Tibial artery (tissue), 4 donors: ENCODE results near the gene CPN2.

ENCODE experiments used
- DNase-seq, 2 donors: peaks; one replicate each; pipeline ENCODE4 v3.0.0-alpha.2; 2019
- H3K27ac ChIP-seq, 2 donors: fragments of 200-600 bp; sonication (generic) in 1 of 2; 1 replicate in 1 of 2; 2 replicates in 1 of 2; pipeline ENCODE4 v1.5.1; 2018 to 2019; ENCODE audit warnings: mild to moderate bottlenecking in 1 of 2
- H3K27me3 ChIP-seq, 2 donors: fragments of 200-600 bp; sonication (generic) in 1 of 2; one replicate each; pipeline versions ENCODE4 v1.5.1 to v1.6.0; 2016 to 2019
- H3K36me3 ChIP-seq, 3 donors: fragments of 200-600 bp; sonication (generic) in 2 of 3; one replicate each; pipeline ENCODE4 v1.5.1; 2016 to 2019; ENCODE audit warnings: mild to moderate bottlenecking in 2 of 3
- H3K4me1 ChIP-seq, 4 donors: fragments of 200-600 bp; sonication (generic) in 2 of 4; 1 replicate in 3 of 4; 2 replicates in 1 of 4; pipeline ENCODE4 v1.5.1; 2016 to 2019
- H3K4me3 ChIP-seq, 2 donors: fragments of 200-600 bp; sonication (generic) in 1 of 2; 1 replicate in 1 of 2; 2 replicates in 1 of 2; pipeline ENCODE4 v1.5.1; 2018 to 2019; ENCODE audit warnings: mild to moderate bottlenecking in 2 of 2
- H3K9me3 ChIP-seq, 3 donors: fragments of 200-600 bp; sonication (generic) in 1 of 3; one replicate each; pipeline ENCODE4 v1.5.1; 2016 to 2019
- CTCF ChIP-seq, 2 experiments: fragments of 200-600 bp in 1 of 2; fragments of 450-650 bp in 1 of 2; IDR thresholded peaks; one replicate each; pipeline ENCODE4 v1.5.1; 2017 to 2019; ENCODE audit warnings: antibody characterized with exemption in 2 of 2, mild to moderate bottlenecking in 1 of 2, moderate library complexity in 1 of 2
- intact Hi-C: fragments of 100-400 bp; cut with DNase I; formaldehyde crosslinking; loops from one replicate; pipeline ENCODE4 v1.15.0; 2023; ENCODE audit warnings: low total_unique reads

CPN2 gene

GRCh38 chr3:194375473-194376240 is 24.5 kb upstream of the CPN2 start:
- intact Hi-C loops = no loop called here
- no peak for DNase-seq
- Histone ChIP-seq H3K36me3 (no peaks in the 10 kb centered on the region), H3K4me1 (no peaks in the 10 kb centered on the region), H3K27me3 (peaks cover 0 to 62% of the 10 kb centered on the region in 2 donors), H3K9me3 (no peaks in the 10 kb centered on the region), H3K27ac (no peak overlapping the region), H3K4me3 (no peak overlapping the region)
- TF ChIP-seq CTCF (IDR thresholded peaks at IDR 0.05) = no peak

- intact Hi-C loops = no loop called here
- H3K4me3 ChIP-seq = no peak overlapping the region
- no peaks in the 10 kb centered on the region for H3K9me3 ChIP-seq
- H3K4me1 ChIP-seq = peaks cover 0 to under 1% (median 0%) of the 10 kb centered on the region in 4 donors
- peaks cover 0 to 62% of the 10 kb centered on the region in 2 donors for H3K27me3 ChIP-seq
- no peak for DNase-seq
- H3K27ac ChIP-seq = no peak overlapping the region
- H3K36me3 ChIP-seq = no peaks in the 10 kb centered on the region
- no peak for TF ChIP-seq CTCF (IDR thresholded peaks at IDR 0.05)
These were observed 23.8 kb upstream of the CPN2 start for GRCh38 chr3:194374935-194375334.

GRCh38 chr3:194373899-194374298 is 22.8 kb upstream of the CPN2 start:
- no peak for TF ChIP-seq CTCF (IDR thresholded peaks at IDR 0.05)
- DNase-seq = no peak
- peaks cover 0 to 10% (median 0%) of the 10 kb centered on the region in 4 donors for H3K4me1 ChIP-seq

GRCh38 chr3:194373028-194373427 is 21.9 kb upstream of the CPN2 start:
- Histone ChIP-seq H3K36me3 (no peaks in the 10 kb centered on the region), H3K4me1 (peaks cover 0 to 10% (median 0%) of the 10 kb centered on the region in 4 donors), H3K27ac (no peak overlapping the region), H3K27me3 (peaks cover 0 to 58% of the 10 kb centered on the region in 2 donors), H3K4me3 (no peak overlapping the region), H3K9me3 (no peaks in the 10 kb centered on the region)
- TF ChIP-seq CTCF (IDR thresholded peaks at IDR 0.05) = no peak
- no peak for DNase-seq
- intact Hi-C loops = no loop called here

More at GRCh38 chr3:194373899-194374298, 22.8 kb upstream of the CPN2 start:
- Histone ChIP-seq H3K9me3 (no peaks in the 10 kb centered on the region), H3K27ac (no peak overlapping the region), H3K4me3 (no peak overlapping the region), H3K27me3 (peaks cover 0 to 60% of the 10 kb centered on the region in 2 donors), H3K36me3 (no peaks in the 10 kb centered on the region)
- intact Hi-C loops = no loop called here

- no peak for TF ChIP-seq CTCF (IDR thresholded peaks at IDR 0.05)
- Histone ChIP-seq H3K27me3 (peaks cover 0 to 54% of the 10 kb centered on the region in 2 donors), H3K36me3 (no peaks in the 10 kb centered on the region), H3K9me3 (no peaks in the 10 kb centered on the region), H3K27ac (no peak overlapping the region), H3K4me3 (no peak overlapping the region), H3K4me1 (peaks cover 0 to 10% (median 0%) of the 10 kb centered on the region in 4 donors)
- no peak for DNase-seq
- intact Hi-C loops = no loop called here
These were observed 19.6 kb upstream of the CPN2 start for GRCh38 chr3:194370753-194371152.
